ENCODE data around the gene RFX8.
A peak's percentile ranks its signal among the peaks of the same experiment; 100 is the strongest.
"Not testable (repeated sequence)": the region's sequence is repeated elsewhere in the genome, so short reads cannot be mapped to it uniquely, and the experiment has no call there.

RFX8 gene

GRCh38 chr2:101474731-101475384 lies at the start of gene RFX8:
Gene RFX8 (minus strand): TSS chr2:101475112. CDS start chr2:101466848, 8,264 bp downstream.
- peak; percentile 59 for DNase-seq

GRCh38 chr2:101521487-101521886 lies 46.6 kb upstream of the RFX8 start:
- DNase-seq, result no peak

- no peak for DNase-seq
Observed at GRCh38 chr2:101520246-101520645, 45.3 kb upstream of the RFX8 start.

GRCh38 chr2:101518578-101519492 lies 43.9 kb upstream of the RFX8 start:
- no peak for DNase-seq

GRCh38 chr2:101517758-101518271 lies 42.9 kb upstream of the RFX8 start:
- DNase-seq, result no peak

GRCh38 chr2:101516823-101517690 lies 42.1 kb upstream of the RFX8 start:
- DNase-seq, result peak; percentile 93

- DNase-seq, result no peak
Observed at GRCh38 chr2:101516349-101516748, 41.4 kb upstream of the RFX8 start.

- DNase-seq, result no peak
Observed at GRCh38 chr2:101515477-101515876, 40.6 kb upstream of the RFX8 start.

GRCh38 chr2:101512993-101513392 lies 38.1 kb upstream of the RFX8 start:
- DNase-seq, result no peak

- DNase-seq, result no peak
Observed at GRCh38 chr2:101511381-101511780, 36.5 kb upstream of the RFX8 start.

GRCh38 chr2:101509499-101510284 lies 34.8 kb upstream of the RFX8 start:
- no peak for DNase-seq

- no peak for DNase-seq
Observed at GRCh38 chr2:101508636-101509035, 33.7 kb upstream of the RFX8 start.

- not testable (repeated sequence) for DNase-seq
Observed at GRCh38 chr2:101505276-101505675, 30.4 kb upstream of the RFX8 start.

- not testable (repeated sequence) for DNase-seq
Observed at GRCh38 chr2:101504744-101505143, 29.8 kb upstream of the RFX8 start.

- DNase-seq, result no peak
Observed at GRCh38 chr2:101502095-101502494, 27.2 kb upstream of the RFX8 start.

- DNase-seq, result no peak
Observed at GRCh38 chr2:101501443-101501842, 26.5 kb upstream of the RFX8 start.

- no peak for DNase-seq
Observed at GRCh38 chr2:101500860-101501259, 25.9 kb upstream of the RFX8 start.

- no peak for DNase-seq
Observed at GRCh38 chr2:101500180-101500579, 25.3 kb upstream of the RFX8 start.

- DNase-seq, result no peak
Observed at GRCh38 chr2:101496279-101496678, 21.4 kb upstream of the RFX8 start.

GRCh38 chr2:101492936-101493473 lies 18.1 kb upstream of the RFX8 start:
- DNase-seq, result no peak

- no peak for DNase-seq
Observed at GRCh38 chr2:101486994-101487393, 12.1 kb upstream of the RFX8 start.

GRCh38 chr2:101486258-101486701 lies 11.4 kb upstream of the RFX8 start:
- DNase-seq, result no peak
